GM18907 (cell line): ENCODE measurements around the gene ARF1.

Experiments used
- ATAC-seq: cut with Tn5 transposase; IDR thresholded peaks from one replicate; pipeline ENCODE4 v1.9.1; 2021; ENCODE audit warnings: mild to moderate bottlenecking, moderate library complexity; ENCODE audit not compliant: unreplicated experiment

ARF1 gene

GRCh38 chr1:228048659-228049298 is 33.7 kb upstream of the ARF1 start:
- no peak for ATAC-seq

GRCh38 chr1:228050571-228051231 is 31.8 kb upstream of the ARF1 start:
- no peak for ATAC-seq

DNA sequence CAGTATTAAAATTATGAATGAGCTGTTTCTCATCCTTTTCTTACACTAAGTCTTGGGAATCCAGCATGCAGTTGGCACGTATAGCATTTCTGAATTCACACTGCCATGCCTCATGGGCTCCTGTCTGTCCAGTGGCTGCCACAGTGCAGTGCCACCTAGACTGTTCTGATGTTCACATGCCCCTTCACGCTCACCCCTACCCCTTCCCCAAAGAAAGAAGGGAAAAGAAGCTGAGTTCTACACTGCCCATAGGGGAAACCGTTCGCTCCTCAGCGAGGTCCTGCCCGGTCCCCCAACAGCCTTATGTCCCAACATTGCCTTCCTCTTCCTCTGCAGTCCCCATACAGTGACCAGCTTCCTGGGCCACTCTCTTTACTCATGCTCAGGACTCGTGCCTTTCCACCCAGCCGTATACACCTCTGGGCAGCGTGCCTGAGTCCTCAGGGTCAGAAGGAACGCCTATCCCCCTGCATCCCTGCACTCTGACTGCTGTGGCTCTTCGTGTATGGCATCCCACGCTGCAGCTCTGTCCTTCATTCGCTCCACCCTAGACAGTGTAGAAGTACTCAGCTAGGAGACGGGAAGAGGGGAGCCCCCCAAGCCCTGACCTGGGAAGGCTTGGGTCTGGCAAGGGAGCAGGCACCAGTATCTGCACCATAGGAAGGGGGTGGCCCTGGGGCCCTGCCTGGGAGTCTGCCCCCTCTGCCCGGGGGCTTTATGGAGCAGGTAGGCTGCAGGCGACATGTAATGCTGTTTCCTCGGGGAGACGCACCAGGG is 24.1 kb upstream of the ARF1 start:
- ATAC-seq: no peak

- ATAC-seq: no peak
Observed at GRCh38 chr1:228058949-228059633, 23.4 kb upstream of the ARF1 start.

DNA sequence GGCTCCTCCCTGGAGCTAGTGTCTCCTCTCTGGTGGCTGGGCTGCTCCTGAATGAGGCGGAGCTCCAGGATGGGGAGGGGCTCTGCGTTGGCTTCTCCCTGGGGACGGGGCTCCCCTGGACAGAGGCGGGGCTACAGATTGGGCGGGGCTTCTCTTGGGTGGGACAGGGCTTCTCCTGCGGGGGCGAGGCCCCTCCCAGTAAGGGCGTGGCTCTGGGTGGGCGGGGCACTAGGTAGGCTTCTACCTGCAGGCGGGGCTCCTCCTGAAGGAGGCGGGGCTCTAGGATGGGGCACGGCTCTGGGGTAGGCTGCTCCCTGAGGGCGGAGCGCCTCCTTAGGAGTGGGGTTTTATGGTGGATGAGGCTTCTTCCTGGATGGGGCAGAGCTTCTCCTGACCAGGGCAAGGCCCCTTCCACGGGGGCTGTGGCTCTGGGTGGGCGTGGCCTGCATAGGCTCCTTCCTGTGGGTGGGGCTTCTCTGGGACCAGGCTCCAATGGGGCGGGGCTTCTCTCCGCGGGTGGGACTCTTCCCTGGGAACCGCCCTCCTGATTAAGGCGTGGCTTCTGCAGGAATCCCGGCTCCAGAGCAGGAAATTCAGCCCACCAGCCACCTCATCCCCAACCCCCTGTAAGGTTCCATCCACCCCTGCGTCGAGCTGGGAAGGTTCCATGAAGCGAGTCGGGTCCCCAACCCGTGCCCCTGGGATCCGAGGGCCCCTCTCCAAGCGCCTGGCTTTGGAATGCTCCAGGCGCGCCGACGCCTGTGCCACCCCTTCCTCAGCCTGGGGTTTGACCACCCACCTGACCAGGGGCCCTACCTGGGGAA is 22.7 kb upstream of the ARF1 start:
- no peak for ATAC-seq

GRCh38 chr1:228060458-228061190 is 21.9 kb upstream of the ARF1 start:
- ATAC-seq: no peak

DNA sequence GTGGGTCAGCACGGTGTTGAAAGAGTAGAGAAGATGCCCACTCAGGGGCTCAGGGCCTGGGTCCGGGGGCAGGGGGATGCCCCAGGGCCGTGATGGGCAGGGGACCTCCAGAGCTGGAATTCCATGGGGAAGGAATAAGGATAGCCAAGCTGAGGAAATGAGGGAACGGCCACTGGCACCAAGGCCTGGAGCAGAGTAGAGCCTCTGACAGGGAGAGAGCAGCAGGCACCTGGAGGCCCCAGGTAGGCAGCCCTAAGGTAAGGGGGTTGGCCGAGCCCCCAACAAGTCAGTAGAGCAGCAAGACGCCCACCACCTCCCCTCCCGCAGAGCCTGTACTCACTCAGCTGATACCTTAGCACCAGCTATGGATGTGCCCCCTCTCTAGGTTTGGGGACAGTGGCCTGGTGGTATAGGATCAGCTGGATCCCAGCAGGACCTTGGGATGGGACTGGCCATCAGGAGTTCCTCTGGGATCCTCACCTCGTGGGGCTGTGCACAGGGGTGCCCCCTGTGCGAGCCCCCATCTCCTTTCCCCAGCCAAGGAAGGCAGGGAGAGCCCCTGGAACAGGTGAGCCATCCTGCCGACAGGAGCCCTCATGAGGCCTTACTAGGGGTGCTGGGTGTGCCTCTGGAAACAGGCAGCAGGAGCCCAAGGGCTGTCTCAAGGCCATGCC is 21.0 kb upstream of the ARF1 start:
- no peak for ATAC-seq

GRCh38 chr1:228062085-228062791 is 20.3 kb upstream of the ARF1 start:
- ATAC-seq: no peak

DNA sequence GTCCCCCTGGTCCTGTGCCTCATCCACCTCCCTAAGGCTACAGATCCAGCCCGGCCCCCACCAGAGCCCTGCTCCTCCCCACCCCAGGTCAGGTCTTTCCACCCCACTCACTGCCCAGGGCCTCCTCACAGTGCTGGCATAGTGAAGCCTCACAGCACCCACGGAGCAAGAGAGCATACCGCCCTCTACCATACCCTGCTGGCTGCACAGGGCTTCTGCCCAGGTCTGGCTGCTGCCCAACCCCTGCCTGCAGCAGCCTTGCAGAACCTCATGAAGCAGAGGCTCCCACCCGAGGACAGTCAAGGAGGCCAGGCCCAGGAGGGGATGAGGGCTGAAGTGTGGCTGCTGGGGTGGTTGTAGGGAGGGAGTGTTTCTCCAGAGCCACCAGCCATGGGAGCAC is 19.7 kb upstream of the ARF1 start:
- no peak for ATAC-seq

DNA sequence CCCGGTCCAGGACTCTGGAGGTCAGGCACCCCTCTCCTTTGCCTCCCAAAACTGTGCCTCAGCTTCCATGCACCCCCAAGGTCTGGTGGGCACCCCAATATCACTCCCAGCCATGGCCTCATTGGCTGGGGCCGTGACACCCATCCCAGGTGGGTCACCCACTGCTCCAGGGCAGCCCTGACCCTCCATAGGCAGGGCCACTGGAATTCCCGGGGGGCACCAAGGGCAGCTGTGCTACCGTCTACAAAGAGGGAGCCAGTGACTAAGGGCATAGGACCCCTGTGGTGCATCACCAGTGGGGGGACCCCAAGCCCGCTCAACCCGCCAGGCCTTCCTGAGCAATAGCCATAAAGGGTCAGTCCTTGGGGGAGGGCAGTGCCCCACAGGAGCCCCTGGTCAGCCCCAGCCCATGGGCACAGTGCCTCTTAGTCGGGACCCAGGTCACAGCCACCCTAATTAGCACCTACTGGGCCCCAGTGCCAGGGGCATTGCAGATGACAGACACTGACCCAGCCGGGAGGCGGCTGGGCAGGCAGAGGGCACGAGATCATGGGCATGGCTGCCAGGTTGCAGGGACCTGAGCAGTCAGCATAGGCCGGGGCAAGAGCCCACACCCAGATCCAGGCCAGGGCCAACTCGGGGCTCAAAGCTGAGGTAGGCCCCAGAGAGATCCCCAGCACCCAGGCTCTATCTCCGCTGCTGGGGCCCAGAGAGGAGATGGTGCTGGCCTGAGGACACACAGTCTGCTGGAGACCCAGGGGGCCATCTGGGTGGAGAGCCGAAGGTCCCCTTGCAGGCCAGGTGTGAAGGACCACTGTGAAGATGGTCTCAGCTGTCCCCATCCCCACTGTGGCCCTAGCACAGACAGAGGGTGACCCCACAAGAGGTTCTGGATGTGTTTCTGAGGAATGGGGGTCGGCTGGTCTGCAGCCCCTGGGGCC is 19.0 kb upstream of the ARF1 start:
- ATAC-seq: no peak

- no peak for ATAC-seq
Observed at GRCh38 chr1:228064296-228064695, 18.2 kb upstream of the ARF1 start.

DNA sequence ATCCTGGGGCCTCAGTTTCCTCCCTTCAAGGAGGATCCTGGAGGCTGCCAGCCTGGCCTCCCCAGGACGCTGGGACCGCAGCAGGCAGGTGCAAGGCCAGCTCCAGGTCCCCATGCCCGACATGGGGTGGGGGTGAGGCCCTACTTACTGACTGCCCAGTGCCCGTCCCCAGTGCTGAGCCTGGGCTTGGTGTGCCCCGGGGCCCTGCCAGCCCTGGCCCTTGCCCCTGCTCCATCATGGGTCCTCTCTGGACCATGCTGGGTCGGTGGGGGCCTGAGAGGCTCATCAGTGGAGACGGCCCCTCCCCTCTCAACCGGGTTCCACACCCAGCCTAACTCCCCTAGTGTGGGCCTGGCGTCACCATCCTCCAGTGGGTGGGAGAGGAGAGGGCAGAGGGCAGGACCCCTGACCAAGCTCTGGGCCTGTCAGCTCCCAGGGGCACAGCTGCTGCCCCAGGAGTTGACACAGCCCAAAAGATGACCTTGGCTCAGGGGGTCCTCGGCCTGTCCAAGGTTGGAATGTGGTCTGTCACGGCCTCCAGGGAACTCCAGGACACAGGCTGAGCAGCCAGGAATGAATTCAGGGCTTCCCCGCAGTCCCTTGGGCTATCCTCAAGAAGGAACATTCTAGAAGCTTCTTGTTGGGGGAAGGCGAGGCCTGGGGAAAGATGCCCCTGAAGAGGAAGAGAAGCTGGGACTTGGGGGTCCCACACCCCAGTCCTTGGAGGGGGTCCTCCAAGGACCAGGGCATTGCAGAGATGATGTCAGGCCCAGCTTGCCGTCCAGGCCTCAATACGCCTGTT is 17.6 kb upstream of the ARF1 start:
- no peak for ATAC-seq

- no peak for ATAC-seq
Observed at GRCh38 chr1:228065543-228066347, 16.8 kb upstream of the ARF1 start.

- no peak for ATAC-seq
Observed at GRCh38 chr1:228066416-228066815, 16.1 kb upstream of the ARF1 start.

GRCh38 chr1:228066891-228067654 is 15.4 kb upstream of the ARF1 start:
- ATAC-seq: no peak
